Measurements from ENCODE around the gene MSLN. TPM values are rescaled to one million over a fixed set of nuclear protein-coding genes. Genes with fewer than 3 reads are reported as not detected.

MSLN gene
- total and polyA plus RNA-seq, 2 experiments from 2014 or later, result 4.5 TPM; not detected in 1

DNA sequence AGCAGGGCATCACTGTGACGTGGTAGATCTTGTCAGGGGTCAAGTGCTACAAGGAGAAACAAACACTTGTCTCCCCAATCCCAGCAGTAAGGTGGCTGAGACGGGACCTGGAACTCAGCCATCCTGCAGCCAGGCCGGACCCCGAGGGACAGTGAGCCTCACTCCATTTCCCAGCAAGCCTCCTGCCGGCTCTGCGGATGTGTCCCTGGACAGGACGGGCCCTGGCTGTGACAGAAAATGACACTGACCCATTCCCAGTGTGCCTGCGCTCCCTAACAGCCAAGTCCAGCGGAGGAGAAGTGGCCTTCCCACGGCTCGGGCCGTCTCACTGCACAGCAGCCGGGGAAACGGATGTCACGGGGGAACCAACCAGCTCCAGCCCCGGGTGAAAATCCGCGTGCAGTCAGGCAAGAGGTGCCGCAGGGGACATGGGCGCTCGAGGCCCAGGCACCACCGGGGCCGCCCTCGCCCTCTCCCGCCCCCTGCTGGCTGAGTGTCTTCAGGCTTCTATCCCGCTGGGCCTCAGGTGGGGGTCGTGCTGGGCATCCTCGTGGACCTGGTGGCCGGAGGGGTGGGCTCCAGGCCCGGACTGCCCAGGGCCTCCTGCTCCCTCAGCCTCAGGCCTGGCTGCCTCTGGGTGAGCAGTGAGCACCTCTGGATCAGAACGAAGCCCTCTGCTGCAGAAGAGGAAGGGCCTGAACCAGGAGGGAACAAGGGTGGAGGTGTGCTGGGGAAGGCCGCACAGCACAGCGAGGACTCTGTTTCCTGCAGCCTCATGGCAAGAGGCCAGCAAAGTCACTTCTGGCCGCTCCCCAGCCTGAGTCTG lies 26.9 kb upstream of the MSLN start:
- Histone ChIP-seq H3K27me3 (no peaks in the 10 kb centered on the region), H3K4me1 (ENCODE audit: low read depth) (no peaks in the 10 kb centered on the region), H3K4me3 (no peak overlapping the region), H3K9me3 (ENCODE audit: low read depth) (no peaks in the 10 kb centered on the region), H3K27ac (no peak overlapping the region), H3K36me3 (peaks cover 6% of the 10 kb centered on the region)
- TF ChIP-seq, protein P1, sequence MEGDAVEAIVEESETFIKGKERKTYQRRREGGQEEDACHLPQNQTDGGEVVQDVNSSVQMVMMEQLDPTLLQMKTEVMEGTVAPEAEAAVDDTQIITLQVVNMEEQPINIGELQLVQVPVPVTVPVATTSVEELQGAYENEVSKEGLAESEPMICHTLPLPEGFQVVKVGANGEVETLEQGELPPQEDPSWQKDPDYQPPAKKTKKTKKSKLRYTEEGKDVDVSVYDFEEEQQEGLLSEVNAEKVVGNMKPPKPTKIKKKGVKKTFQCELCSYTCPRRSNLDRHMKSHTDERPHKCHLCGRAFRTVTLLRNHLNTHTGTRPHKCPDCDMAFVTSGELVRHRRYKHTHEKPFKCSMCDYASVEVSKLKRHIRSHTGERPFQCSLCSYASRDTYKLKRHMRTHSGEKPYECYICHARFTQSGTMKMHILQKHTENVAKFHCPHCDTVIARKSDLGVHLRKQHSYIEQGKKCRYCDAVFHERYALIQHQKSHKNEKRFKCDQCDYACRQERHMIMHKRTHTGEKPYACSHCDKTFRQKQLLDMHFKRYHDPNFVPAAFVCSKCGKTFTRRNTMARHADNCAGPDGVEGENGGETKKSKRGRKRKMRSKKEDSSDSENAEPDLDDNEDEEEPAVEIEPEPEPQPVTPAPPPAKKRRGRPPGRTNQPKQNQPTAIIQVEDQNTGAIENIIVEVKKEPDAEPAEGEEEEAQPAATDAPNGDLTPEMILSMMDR (IDR thresholded peaks at IDR 0.05; ENCODE audit: low read depth, low read length), result peak; percentile 41
- DNase-seq (ENCODE audit: low read depth in 1 of 2, low spot score in 1 of 2), result peak in 1 of 2 donors; percentile 49

DNA sequence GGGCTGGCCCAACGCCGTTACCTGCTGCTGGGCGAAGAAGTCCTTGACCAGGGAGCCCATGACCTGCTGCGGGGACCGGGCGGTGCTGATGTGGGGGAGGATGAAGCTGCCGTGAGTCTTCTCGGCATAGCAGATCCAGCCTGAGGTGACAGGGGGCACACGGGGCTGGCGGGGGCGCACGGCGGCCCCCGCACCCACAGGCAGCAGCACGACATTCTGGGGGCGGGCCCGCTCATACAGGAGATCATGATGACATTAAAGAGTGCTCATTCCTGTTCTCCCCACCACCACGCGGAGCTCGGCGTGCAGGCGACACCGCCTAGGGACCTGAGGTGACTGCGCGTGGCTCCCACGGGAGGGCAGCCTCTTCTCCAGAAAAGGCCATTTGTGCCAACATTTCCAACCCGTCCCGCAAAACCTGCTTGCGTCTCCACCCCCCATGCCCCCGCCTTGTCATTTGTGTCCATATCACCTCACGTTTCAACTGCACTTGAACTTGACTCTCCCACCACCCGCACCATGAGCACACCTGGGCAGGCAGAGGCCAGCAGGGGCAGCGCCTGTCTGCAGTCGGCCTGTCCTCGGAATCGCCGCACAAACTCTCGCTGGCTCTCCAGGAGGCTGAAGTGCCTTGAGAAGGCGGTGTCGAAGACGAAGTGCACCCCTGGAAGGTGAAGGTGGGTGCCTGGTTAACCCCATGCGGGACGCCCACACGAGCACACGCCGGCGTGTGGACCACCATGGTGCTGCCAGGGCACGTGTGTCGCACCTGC lies 26.1 kb upstream of the MSLN start:
- TF ChIP-seq, protein P1 (IDR thresholded peaks at IDR 0.05; ENCODE audit: low read depth, low read length), result no peak
- no peak for DNase-seq (ENCODE audit: low read depth in 1 of 2, low spot score in 1 of 2)
- no peaks in the 10 kb centered on the region for H3K9me3 ChIP-seq (ENCODE audit: low read depth)
- no peaks in the 10 kb centered on the region for H3K4me1 ChIP-seq (ENCODE audit: low read depth)
- peaks cover 6% of the 10 kb centered on the region for H3K36me3 ChIP-seq
- no peak overlapping the region for H3K27ac ChIP-seq
- no peak overlapping the region for H3K4me3 ChIP-seq
- H3K27me3 ChIP-seq, result no peaks in the 10 kb centered on the region

DNA sequence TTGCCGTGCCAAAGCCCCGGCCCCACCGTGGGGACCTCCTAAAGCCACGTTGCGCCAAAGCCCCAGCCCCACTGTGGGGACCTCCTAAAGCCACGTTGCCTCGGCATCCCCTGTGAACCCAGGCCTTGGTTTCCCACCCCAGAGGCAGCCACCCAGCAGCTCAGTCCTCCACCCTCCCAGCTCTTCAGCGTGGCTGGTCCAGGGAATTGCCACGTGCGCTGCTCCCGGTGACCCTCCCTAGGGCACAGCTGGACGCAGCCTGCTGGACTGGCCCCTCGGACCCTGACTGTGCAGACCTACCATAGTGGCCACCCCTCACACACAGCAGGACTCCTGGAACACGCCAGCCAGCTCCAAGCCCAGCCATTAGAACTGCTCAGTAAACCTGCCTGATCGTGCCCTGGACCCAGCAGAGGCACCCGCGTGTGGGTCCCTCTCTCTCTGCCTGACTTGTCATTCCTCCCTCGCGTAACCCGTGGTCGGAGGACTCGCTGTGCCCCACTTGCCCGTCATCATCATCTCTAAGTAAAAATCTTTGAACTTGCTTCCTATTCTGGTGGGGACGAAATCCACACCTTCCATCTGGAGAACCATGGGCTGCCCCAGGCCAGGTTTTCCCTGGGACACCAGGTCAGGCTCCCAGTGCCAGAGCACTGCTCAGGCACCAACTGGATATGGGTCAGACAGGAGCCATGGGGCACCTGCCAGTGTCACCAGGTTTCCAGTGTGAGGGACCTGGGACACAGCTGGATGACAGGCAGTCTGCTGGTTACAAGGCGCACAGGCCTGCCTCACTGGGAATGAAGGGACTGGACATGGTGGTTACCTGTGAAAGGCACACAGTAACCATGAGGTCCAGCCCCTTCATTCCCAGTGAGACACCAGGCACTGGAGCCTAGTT lies 25.3 kb upstream of the MSLN start:
- Histone ChIP-seq H3K27me3 (no peaks in the 10 kb centered on the region), H3K4me3 (no peak overlapping the region), H3K9me3 (ENCODE audit: low read depth) (no peaks in the 10 kb centered on the region), H3K4me1 (ENCODE audit: low read depth) (no peaks in the 10 kb centered on the region), H3K36me3 (peaks cover 6% of the 10 kb centered on the region), H3K27ac (no peak overlapping the region)
- TF ChIP-seq, protein P1 (IDR thresholded peaks at IDR 0.05; ENCODE audit: low read depth, low read length), result no peak
- no peak for DNase-seq (ENCODE audit: low read depth in 1 of 2, low spot score in 1 of 2)

DNA sequence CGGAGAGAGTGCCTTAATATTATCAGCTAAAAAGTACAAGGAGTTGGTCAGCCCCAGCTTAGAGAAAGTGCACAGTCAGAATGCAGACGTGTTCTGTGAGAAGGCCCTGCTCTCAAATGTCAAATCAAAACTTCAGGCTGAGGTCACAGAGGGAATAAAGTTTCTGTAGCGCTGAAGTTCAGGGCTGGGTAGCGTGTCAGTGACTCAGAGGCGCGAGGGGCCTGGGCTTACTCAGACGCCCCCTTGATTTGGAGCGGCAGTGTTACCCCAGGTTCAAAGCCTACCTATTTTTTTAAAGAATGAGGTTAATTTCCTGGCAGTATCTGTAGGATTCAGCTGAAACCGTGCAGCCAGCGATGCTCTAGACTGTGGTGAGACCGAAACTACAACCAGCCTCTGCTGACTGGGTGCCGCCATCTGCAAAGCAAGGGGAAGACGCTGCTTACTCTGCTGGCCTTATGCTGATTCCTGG lies 24.5 kb upstream of the MSLN start:
- TF ChIP-seq, protein P1 (IDR thresholded peaks at IDR 0.05; ENCODE audit: low read depth, low read length), result no peak
- H3K27me3 ChIP-seq, result no peaks in the 10 kb centered on the region
- DNase-seq (ENCODE audit: low read depth in 1 of 2, low spot score in 1 of 2), result no peak
- no peak overlapping the region for H3K27ac ChIP-seq
- H3K4me1 ChIP-seq (ENCODE audit: low read depth), result no peaks in the 10 kb centered on the region
- H3K9me3 ChIP-seq (ENCODE audit: low read depth), result no peaks in the 10 kb centered on the region
- H3K4me3 ChIP-seq, result no peak overlapping the region
- peaks cover 6% of the 10 kb centered on the region for H3K36me3 ChIP-seq

DNA sequence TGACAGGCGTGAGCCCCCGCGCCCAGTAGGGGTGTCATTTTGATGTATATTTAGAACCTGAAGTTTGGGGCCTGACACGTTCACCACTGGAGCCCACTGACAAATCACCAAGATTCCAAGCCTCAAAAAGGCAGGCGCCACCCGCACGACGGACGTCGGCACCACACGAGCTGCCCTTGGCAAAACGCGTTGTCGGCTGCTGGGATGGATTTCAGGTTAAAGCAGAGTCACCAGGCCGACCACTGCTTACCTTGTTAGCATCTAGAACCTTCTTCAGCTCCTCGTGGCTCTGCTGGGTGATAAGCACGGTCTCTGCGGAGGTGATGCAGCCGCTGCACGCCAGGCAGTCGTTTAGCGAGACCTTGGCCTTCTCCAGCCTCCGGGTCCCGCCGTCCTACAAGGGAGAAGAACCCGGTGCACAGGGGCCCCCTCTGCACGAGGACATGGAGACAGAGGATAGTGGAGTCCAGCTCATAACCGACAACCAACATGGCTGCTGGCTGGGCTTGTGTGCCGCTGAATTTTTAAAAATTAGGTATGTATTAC lies 23.5 kb upstream of the MSLN start:
- TF ChIP-seq, protein P1 (IDR thresholded peaks at IDR 0.05; ENCODE audit: low read depth, low read length), result no peak
- no peak overlapping the region for H3K4me3 ChIP-seq
- H3K4me1 ChIP-seq (ENCODE audit: low read depth), result no peaks in the 10 kb centered on the region
- H3K9me3 ChIP-seq (ENCODE audit: low read depth), result no peaks in the 10 kb centered on the region
- H3K36me3 ChIP-seq, result peaks cover 6% of the 10 kb centered on the region
- no peak overlapping the region for H3K27ac ChIP-seq
- no peak for DNase-seq (ENCODE audit: low read depth in 1 of 2, low spot score in 1 of 2)
- no peaks in the 10 kb centered on the region for H3K27me3 ChIP-seq
